Measurements from ENCODE around the gene ANKRD37.

Gene ANKRD37

DNA sequence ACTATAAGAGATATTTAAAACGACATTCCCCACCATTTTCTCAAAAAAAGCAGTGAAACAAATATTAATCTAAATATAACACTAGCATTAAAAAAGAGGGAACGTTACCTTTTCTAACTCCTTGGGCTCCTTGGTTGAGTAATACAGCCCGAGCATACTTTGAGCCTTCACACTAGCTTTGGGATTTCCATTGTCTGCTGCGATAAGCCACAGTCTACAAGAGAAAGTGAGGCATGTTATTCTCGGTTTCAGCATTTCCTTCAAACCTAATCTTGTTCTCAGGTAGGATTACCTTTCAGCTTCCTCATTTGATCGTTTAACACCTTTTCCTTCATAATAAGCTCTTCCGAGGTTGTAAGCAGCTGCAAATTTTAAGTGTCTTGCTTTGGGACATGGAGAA lies 22.6 kb upstream of the ANKRD37 start:
- Histone ChIP-seq H3K27ac (no peak overlapping the region), H3K4me2 (no peak overlapping the region), H3K4me1 (ENCODE audit: low read depth, poor library complexity, severe bottlenecking) (no peaks in the 10 kb centered on the region), H3K4me3 (IDR thresholded peaks at IDR 0.05; ENCODE audit: insufficient read depth, low read depth, low read length) (no peak overlapping the region), H3K27me3 (ENCODE audit: insufficient read depth, low read depth) (no peaks in the 10 kb centered on the region), H3K79me2 (ENCODE audit: insufficient read depth, low read depth) (no peaks in the 10 kb centered on the region), H2AFZ (ENCODE audit: low read depth) (no peak overlapping the region), H3K9ac (no peak overlapping the region), H3K36me3 (ENCODE audit: insufficient read depth) (no peaks in the 10 kb centered on the region), H4K20me1 (ENCODE audit: insufficient read depth) (no peaks in the 10 kb centered on the region)
- TF ChIP-seq, protein P1, sequence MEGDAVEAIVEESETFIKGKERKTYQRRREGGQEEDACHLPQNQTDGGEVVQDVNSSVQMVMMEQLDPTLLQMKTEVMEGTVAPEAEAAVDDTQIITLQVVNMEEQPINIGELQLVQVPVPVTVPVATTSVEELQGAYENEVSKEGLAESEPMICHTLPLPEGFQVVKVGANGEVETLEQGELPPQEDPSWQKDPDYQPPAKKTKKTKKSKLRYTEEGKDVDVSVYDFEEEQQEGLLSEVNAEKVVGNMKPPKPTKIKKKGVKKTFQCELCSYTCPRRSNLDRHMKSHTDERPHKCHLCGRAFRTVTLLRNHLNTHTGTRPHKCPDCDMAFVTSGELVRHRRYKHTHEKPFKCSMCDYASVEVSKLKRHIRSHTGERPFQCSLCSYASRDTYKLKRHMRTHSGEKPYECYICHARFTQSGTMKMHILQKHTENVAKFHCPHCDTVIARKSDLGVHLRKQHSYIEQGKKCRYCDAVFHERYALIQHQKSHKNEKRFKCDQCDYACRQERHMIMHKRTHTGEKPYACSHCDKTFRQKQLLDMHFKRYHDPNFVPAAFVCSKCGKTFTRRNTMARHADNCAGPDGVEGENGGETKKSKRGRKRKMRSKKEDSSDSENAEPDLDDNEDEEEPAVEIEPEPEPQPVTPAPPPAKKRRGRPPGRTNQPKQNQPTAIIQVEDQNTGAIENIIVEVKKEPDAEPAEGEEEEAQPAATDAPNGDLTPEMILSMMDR (conservative IDR thresholded peaks at IDR 0.05; ENCODE audit: low read depth, low read length) = no peak

DNA sequence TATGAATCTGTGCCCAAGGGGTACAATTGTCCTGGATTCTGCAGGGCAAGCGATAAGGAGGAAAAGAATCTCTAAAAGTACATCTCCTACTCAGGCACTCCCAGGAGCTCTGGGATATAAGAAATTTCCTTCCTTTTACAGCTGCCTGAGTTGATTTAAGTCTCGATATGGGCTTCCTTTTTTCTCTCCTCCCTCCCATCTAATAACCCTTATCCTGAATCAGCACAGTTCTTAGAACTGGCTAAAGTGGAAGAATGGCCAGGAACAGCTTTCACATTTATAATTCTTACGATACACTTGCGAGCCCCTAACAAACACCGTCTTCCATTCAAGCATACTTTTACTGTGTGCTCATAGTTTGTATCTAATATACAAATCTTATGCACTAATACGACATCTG lies 22.1 kb upstream of the ANKRD37 start:
- no peaks in the 10 kb centered on the region for H3K4me1 ChIP-seq (ENCODE audit: low read depth, poor library complexity, severe bottlenecking)

DNA sequence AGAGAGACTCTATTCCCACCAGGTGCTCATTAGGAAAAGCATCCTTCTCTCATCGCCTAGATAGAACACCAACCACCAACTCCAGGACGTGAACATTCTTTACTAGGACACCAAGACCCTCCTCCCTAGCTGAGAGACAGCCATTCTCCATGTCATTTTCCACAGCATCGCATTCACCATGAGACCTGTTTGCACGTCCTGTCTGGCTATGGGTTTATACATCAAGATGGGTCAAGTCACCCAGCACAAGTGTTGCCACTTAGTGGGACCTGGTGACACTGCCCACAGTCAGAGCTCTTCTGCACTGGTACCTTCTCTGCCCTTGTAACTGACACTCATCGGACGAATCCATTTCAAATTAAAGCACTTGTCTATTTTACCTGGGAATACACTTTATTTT lies 18.4 kb upstream of the ANKRD37 start:
- Histone ChIP-seq H3K27me3 (ENCODE audit: insufficient read depth, low read depth) (no peaks in the 10 kb centered on the region), H2AFZ (ENCODE audit: low read depth) (no peak overlapping the region), H4K20me1 (ENCODE audit: insufficient read depth) (no peaks in the 10 kb centered on the region), H3K4me1 (ENCODE audit: low read depth, poor library complexity, severe bottlenecking) (no peaks in the 10 kb centered on the region), H3K4me3 (IDR thresholded peaks at IDR 0.05; ENCODE audit: insufficient read depth, low read depth, low read length) (no peak overlapping the region), H3K27ac (no peak overlapping the region), H3K9ac (no peak overlapping the region), H3K4me2 (no peak overlapping the region), H3K79me2 (ENCODE audit: insufficient read depth, low read depth) (no peaks in the 10 kb centered on the region), H3K36me3 (ENCODE audit: insufficient read depth) (no peaks in the 10 kb centered on the region)
- TF ChIP-seq, protein P1 (conservative IDR thresholded peaks at IDR 0.05; ENCODE audit: low read depth, low read length) = no peak

More for the DNA sequence above, 22.1 kb upstream of the ANKRD37 start:
- Histone ChIP-seq H4K20me1 (ENCODE audit: insufficient read depth) (no peaks in the 10 kb centered on the region), H3K36me3 (ENCODE audit: insufficient read depth) (no peaks in the 10 kb centered on the region), H3K4me3 (IDR thresholded peaks at IDR 0.05; ENCODE audit: insufficient read depth, low read depth, low read length) (no peak overlapping the region), H2AFZ (ENCODE audit: low read depth) (no peak overlapping the region), H3K79me2 (ENCODE audit: insufficient read depth, low read depth) (no peaks in the 10 kb centered on the region), H3K27ac (no peak overlapping the region), H3K27me3 (ENCODE audit: insufficient read depth, low read depth) (no peaks in the 10 kb centered on the region), H3K9ac (no peak overlapping the region), H3K4me2 (no peak overlapping the region)
- TF ChIP-seq, protein P1 (conservative IDR thresholded peaks at IDR 0.05; ENCODE audit: low read depth, low read length) = no peak

DNA sequence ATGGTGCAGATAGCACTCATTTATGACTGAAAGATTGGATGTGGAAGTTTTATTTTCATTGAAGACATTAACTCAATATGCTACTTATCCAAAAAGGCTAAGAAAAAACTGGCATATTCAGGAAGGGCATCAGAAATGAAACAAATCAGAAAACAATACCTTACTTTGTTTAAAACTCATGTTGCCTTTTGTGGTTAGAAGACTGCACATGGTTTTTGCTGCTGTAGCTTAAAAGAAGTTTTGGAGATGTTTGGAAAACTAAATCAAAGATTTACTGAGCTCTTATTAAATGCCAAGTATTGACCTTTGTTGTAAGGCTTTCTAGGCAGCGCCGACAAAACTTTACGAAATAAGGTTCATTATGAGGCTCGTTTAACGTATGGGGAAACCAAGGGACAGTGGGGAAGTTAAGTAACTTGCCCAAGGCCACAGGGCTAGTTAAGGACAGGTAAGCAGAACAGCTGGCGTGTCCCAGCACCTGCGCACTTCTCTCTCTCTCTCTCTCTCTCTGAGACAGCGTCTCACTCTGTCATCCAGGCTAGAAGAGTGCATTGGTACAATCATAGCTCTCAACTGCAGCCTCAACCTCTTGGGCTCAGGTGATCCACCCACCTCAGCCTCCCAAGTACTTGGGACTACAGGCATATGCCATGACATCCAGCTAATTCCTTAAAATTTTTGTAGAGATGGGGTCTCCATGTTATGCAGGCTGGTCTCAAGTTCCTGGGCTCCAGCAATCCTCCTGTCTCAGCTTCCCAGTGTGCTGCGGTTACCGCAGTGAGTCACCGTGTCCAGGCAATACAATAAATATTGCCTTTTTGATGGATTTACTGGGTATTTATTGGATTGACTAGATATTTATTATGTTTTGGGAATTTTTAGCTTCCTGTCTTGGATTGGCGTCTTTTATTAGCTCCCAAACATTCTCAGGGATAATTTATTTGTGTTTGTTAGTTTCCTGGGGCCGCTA lies 17.0 kb upstream of the ANKRD37 start:
- H2AFZ ChIP-seq (ENCODE audit: low read depth) = no peak overlapping the region
- no peaks in the 10 kb centered on the region for H3K4me1 ChIP-seq (ENCODE audit: low read depth, poor library complexity, severe bottlenecking)
- H3K4me3 ChIP-seq (IDR thresholded peaks at IDR 0.05; ENCODE audit: insufficient read depth, low read depth, low read length) = no peak overlapping the region
- H3K79me2 ChIP-seq (ENCODE audit: insufficient read depth, low read depth) = no peaks in the 10 kb centered on the region
- H4K20me1 ChIP-seq (ENCODE audit: insufficient read depth) = no peaks in the 10 kb centered on the region
- H3K27me3 ChIP-seq (ENCODE audit: insufficient read depth, low read depth) = no peaks in the 10 kb centered on the region
- H3K9ac ChIP-seq = no peak overlapping the region
- TF ChIP-seq, protein P1 (conservative IDR thresholded peaks at IDR 0.05; ENCODE audit: low read depth, low read length) = no peak
- no peak overlapping the region for H3K27ac ChIP-seq
- H3K4me2 ChIP-seq = no peak overlapping the region
- no peaks in the 10 kb centered on the region for H3K36me3 ChIP-seq (ENCODE audit: insufficient read depth)
